SK-MEL-5 (cell line): ENCODE measurements around the gene UQCRC2. TPM values are rescaled to one million over a fixed set of nuclear protein-coding genes. Genes with fewer than 3 reads are reported as not detected.
"Not testable (repeated sequence)": the region's sequence is repeated elsewhere in the genome, so short reads cannot be mapped to it uniquely, and the experiment has no call there.

Experiments used
- DNase-seq: peaks from one replicate; pipeline ENCODE4 v3.0.0-alpha.2; 2016; ENCODE audit warnings: low read depth, low spot score
- in situ Hi-C: cut with HindIII; loops from 2 replicates; pipeline ENCODE4 v1.10.0; 2016; ENCODE audit warnings: low sequenced_read_pairs, high pct_unique_total_duplicates, low pct_unique_long_range_greater_than_20kb
- polyA plus RNA-seq, 2 experiments: library from polyadenylated mRNA; depleted of rRNA; stranded (reverse); fragments of >200 nt; gene quantifications; 2 replicates each; pipeline ENCODE4 v1.2.3, GENCODE V29; 2015
- total RNA-seq: library from RNA; depleted of rRNA; stranded (reverse); fragments of >200 nt; shearing (Covaris generic); gene quantifications from 2 replicates; pipeline ENCODE4 v1.2.3, GENCODE V29; 2014; rRNA removed

UQCRC2 gene
- 204 and 205 TPM in 2 replicates for total RNA-seq
- 165 and 176 TPM in 2 replicates for polyA plus RNA-seq (2015; cell fraction: cytosol; rRNA removed)
- 307 and 365 TPM in 2 replicates for polyA plus RNA-seq (2015; cell fraction: nucleus; rRNA removed)

- DNase-seq: peak; percentile 91
- in situ Hi-C loops: no loop called here
Measured at GRCh38 chr16:21952793-21953540, at the start of gene UQCRC2. Gene UQCRC2, plus strand, starts transcription at chr16:21953361. Its CDS starts 63 bp downstream, at chr16:21953424.

DNA sequence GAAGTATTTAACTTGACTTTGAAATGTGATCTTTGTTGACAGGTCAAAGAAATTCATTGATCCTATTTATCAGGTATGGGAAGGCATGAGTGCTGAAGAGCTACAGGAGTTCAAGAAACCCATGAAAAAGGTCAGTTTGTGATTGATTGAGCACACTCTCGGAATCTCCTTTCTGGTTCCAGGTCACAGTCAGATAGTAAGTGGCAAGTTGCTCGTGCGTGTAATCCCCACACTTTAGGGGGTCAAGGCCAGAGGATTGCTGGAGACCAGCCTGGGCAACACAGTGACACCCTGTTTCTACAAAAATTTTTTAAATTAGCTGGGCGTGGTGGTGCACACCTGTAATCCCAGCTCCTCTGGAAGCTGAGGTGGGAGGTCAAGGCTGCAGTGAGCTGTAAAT is 20.5 kb upstream of the UQCRC2 start:
- in situ Hi-C loops, DNase-seq: not testable (repeated sequence)

DNA sequence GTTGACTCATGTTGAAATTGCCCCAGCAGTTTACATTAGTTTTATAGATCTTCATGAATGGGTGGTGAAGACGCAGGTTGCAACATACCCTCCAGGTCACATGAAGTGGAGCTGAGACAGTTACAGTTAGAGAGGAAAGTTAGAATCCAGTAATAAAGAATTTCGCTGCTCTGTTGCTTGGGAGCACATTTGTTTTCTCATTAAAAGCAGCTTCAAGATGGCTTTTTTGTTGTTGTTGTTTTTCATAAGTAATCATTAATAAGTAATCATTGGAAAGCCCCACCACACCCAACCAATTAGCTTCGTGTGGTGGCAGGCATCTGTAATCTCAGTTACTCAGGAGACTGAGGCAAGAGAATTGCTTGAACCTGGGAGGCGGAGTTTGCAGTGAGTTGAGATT is 19.8 kb upstream of the UQCRC2 start:
- DNase-seq, in situ Hi-C loops: not testable (repeated sequence)

DNA sequence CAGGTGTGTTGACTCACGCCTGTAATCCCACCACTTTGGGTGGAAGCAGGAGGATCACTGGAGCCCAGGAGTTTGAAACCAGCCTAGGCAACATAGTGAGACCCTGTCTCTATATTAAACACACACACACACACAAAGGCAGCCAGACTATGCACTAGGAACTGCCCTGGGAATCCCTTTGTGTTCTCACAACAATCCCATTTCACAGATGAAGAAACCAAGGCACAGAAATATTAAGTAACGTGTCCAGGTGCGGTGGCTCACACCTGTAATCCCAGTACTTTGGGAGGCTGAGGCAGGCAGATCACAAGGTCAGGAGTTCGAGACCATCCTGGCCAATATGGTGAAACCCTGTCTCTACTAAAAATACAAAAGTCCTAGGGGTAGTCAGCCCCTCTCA is 19.4 kb upstream of the UQCRC2 start:
- DNase-seq, in situ Hi-C loops: not testable (repeated sequence)

- DNase-seq, in situ Hi-C loops: not testable (repeated sequence)
Measured at GRCh38 chr16:21936216-21936615, 16.9 kb upstream of the UQCRC2 start.

GRCh38 chr16:21937336-21937829 is 15.8 kb upstream of the UQCRC2 start:
- in situ Hi-C loops: no loop called here
- DNase-seq: no peak

DNA sequence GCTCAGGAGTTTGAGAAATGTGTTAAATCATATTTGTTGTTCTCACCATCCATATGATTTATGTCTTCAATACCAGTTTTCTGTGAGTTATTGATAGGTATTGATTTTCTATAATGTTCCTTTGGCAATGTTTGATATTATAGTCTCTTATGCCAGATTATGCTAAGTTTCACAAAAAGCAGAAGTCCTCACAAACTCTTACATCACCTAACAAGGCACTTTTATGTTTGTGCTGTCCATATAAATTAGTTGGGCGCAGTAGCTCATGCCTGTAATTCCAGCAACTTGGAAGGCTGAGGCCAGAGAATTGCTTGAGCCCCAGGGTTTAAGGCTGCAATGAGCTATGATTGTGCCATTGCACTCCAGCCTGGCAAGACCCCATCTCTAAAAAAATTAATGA is 12.6 kb upstream of the UQCRC2 start:
- in situ Hi-C loops: no loop called here
- DNase-seq: no peak

DNA sequence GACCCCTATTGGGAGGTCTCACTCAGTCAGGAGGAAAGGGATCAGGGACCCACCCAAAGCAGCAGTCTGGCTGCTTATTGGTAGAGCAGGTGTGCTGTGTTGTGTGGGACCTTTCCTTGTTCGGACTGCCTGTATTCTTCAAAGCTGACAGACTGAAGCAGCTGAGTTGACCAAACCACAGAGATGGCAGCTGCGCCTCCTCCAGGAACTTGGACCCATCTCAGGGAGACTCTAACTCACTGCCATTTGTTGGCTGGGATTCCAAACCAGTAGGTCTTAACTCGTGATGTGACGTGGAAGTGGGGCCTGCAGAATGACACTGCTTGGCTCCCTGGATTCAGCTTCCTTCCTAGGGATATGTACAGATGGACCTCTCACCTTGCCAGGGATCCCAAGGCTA is 9.6 kb upstream of the UQCRC2 start:
- in situ Hi-C loops: no loop called here
- DNase-seq: no peak

DNA sequence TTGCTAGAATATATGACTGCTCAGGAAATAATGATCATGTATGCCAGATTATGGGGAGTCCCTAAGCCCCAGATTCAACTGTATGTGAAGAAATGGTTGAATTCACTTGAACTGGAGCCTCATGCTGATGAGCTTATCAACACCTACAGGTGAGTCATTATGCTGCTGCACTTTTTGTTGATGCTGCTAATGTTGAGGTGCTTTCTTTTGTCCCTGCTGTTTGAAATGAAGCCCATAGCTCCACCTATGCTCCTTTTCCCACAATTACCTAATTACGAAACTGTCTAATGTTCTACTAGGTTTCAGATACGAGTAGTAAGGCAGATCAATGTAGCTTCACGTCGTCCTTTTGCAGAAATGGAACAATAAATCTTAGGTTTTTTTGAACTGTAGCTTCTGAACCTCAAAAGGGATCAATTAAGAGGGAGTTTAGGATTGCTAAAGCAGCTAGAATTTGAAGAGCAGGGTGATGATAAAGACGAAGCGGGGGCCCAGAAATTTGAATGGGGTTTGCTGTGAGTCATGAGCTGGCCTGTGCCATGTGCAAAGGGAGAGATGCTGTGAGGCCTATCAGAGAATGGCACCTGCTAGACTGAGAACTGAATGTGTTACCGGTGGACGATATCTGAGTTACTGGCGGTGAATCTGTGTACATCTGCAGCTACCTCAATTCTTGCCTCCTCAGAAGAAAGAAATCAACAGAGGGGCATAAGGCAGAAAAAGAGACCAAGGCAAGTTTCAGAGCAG is 6.1 kb upstream of the UQCRC2 start:
- in situ Hi-C loops: no loop called here
- no peak for DNase-seq

- in situ Hi-C loops: no loop called here
- no peak for DNase-seq
Measured at GRCh38 chr16:21949713-21950260, 3.4 kb upstream of the UQCRC2 start.

DNA sequence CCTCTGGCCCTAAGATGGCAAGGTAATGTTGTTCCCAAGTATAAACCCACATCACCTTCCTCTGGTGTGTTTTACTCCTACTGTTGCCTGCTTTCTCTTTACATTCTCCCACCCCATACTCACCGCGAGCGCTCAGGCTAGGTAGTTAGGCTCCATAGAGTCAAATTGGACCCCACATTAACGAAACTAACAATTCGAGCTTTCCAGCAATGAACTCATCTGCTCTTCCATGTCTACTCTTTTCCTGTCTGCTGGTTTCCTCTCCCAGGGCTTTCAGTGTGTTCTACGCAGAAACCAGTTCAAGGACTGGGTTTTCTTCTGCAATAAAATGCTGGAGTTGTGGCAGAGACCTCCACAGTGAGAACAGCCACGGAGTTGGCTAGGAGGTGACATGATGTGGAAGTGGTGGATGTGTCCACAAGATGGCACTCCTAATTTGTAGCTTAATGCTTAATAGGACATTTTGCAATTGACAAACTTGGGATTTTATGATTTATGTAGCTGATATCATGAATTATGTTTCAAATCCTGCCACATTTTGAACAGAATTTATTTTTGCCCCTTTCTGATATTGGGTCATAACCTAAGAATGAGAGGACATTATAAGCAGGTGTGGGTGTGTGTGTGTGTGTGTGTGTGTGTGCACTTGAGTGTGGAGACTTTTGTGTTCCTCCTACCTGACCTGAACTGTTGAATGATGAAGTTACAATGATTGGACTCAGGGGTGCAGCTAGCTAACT is 2.2 kb upstream of the UQCRC2 start:
- in situ Hi-C loops: no loop called here
- peak; percentile 52 for DNase-seq

GRCh38 chr16:21952040-21952792 is 945 bp upstream of the UQCRC2 start:
- in situ Hi-C loops: no loop called here
- DNase-seq: peak; percentile 78

- in situ Hi-C loops: no loop called here
Measured at GRCh38 chr16:21953541-21953902, 361 bp downstream of the UQCRC2 start.

DNA sequence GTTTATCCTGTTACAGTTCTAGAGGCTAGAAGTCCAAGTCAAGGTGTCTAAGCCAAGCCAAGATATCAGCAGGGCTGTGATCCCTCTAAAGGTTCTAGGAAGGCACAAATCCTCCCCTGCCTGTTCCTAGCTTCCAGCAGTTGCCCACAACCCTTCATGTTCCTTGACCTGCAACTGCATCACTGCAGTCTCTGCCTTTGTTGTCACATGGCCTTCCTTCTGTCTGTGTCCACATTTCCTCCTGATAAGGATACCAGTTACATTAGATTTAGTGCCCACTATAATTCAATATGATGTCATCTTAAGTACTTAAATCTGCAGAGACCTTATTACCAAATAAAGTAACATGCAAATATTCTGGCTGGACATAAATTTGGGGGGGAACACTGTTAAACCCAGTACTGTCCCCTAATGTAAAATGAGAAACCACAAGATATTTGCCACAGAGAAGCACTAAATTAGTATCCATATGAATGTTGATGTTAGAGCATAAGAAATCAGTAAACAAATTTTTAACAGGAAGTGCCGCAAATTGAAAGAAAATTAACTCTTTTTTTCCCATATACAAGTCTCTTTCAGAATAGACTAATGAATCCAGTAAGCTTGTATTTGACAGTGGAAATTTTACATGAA is 4.7 kb downstream of the UQCRC2 start:
- no peak for DNase-seq
- in situ Hi-C loops: no loop called here

More at GRCh38 chr16:21953541-21953902, 361 bp downstream of the UQCRC2 start:
- DNase-seq: no peak

GRCh38 chr16:21959050-21959449 is 5.9 kb downstream of the UQCRC2 start:
- no peak for DNase-seq
- in situ Hi-C loops: no loop called here

DNA sequence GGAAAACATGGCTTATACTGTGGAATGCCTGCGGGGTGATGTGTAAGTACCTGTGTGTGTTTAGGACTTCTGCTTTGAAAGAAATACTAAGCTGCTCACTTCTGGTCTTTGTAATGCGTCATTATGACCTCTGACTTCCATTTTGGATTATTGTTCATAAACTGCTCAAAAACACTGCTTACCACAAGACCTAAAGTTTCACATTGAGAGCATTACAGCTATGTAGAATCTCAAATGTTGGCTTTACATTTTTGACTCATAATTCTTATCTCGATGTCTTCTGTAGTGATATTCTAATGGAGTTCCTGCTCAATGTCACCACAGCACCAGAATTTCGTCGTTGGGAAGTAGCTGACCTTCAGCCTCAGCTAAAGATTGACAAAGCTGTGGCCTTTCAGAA is 9.3 kb downstream of the UQCRC2 start:
- in situ Hi-C loops: no loop called here
- DNase-seq: no peak

GRCh38 chr16:21963887-21964286 is 10.7 kb downstream of the UQCRC2 start:
- no peak for DNase-seq
- in situ Hi-C loops: no loop called here
